ENCODE measurements around the gene CT47C1. TPM values are rescaled to one million over a fixed set of nuclear protein-coding genes. Genes with fewer than 3 reads are reported as not detected.
"Not testable (repeated sequence)": the region's sequence is repeated elsewhere in the genome, so short reads cannot be mapped to it uniquely, and the experiment has no call there.

The CT47C1 gene
- polyA plus RNA-seq (ENCODE audit: insufficient read depth in 1 of 5, insufficient read length in 5 of 5, low replicate concordance in 1 of 5), result not detected
- long read RNA-seq, donor 1, result 0 reads
- long read RNA-seq, donor 2, result 0 reads
- long read RNA-seq, donor 3, result 0 reads
- long read RNA-seq, donor 4, result 0 reads
- long read RNA-seq, donor 5, result 0 reads
- long read RNA-seq, donor 6, result 0 reads
- long read RNA-seq, donor 7, result 0 reads
- long read RNA-seq, donor 8, result 0 reads

GRCh38 chrX:119072744-119073143 is at the start of gene CT47C1:
Gene CT47C1, plus strand, starts transcription at chrX:119072993. Its CDS starts 233 bp downstream, at chrX:119073226.
- DNase-seq, result no peak

DNA sequence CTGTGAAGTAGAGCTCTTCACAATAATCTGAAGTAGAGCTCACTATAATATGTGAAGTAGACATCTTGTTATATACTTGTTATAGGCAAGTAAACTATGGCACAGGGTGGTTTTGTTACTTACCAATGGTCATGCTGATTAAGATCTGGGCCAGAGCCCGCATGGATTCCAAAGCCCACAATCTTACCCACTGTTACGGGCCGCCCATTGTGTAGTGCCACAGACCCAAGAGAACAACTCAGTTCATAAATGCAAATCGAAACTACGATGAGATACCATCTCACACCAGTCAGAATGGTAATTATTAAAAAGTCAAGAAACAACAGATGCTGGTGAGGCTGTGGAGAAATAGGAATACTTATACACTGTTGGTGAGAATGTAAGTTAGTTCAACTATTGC is 46.9 kb upstream of the CT47C1 start:
- no peak for DNase-seq

- not testable (repeated sequence) for DNase-seq
These were observed 46.4 kb upstream of the CT47C1 start for GRCh38 chrX:119026344-119026743.

GRCh38 chrX:119027960-119028732 is 44.6 kb upstream of the CT47C1 start:
- DNase-seq, result not testable (repeated sequence)

GRCh38 chrX:119028733-119029330 is 44.0 kb upstream of the CT47C1 start:
- no peak for DNase-seq

DNA sequence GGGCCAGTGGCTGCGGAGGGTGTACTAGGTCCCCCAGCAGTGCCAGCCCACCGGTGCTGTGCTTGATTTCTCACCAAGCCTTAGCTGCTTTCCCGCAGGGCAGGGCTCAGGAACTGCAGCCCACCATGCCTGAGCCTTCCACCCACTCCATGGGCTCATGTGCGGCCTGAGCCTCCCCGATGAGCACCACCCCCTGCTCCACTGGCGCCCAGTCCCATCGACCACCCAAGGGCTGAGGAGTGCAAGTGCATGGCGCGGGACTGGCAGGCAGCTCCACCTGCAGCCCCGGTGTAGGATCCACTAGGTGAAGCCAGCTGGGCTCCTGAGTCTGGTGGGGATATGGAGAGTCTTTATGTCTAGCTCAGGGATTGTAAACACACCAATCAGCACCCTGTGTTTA is 43.1 kb upstream of the CT47C1 start:
- DNase-seq, result not testable (repeated sequence)

- DNase-seq, result no peak
These were observed 41.8 kb upstream of the CT47C1 start for GRCh38 chrX:119030990-119031389.

DNA sequence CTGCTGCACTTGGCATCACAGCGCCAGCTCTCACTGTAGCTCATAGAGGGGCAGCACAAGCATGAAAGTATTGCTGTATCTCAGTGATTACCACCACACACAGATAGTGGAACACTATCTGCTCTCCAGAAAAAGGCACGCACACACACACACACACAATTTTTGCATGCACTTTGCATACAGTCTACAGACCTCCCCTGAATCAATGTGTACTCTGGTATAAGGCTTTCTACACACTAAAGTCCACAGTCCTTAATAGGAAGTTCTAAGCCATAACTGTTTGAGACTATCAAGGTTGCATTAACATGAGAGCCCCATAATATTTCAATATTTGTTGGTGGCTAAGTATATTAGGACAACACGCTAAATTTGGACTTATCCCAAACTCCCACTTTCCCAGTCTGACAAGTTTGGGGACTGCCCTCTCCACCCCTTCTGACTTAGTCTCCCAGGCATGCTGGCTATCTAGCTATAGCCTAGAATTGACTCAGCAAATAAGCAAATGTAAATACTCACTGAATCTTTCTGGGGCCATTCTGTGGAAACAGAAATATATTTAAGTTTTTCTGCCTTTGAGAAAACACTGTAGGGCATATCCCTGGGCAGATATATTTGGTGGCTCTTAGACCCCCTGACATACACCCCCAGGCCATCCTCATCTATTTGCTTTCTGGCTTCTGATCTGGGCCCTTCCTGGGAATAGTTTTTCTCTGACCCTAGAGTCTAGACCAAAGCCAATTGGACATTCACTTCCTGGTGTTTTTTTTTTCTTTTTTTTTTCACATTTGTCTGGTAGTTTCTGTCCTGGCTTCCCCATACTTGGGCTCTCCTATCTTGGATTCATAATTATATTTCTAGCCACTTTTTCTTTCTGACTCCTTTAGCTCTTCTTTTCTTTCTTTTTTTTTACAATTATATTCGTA is 36.4 kb upstream of the CT47C1 start:
- no peak for DNase-seq

DNA sequence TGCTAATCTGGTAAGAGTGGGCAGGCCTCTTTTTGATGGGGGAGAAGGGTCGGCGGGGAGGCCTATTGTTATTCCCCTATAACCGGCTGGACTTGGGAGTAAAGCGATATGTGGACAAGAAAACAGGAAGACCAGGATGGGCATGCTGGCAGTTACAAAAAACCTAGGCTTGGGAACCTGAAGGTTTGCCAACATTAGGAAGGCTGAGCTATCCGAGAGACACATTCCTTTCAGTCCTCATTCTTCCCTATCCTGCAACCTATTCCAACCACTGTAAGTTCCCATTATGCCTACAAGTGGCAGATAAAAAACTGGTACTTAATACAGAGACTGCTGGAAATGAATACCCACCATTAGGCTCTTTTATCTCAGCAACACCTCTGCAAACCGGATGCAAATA is 32.4 kb upstream of the CT47C1 start:
- DNase-seq, result no peak

DNA sequence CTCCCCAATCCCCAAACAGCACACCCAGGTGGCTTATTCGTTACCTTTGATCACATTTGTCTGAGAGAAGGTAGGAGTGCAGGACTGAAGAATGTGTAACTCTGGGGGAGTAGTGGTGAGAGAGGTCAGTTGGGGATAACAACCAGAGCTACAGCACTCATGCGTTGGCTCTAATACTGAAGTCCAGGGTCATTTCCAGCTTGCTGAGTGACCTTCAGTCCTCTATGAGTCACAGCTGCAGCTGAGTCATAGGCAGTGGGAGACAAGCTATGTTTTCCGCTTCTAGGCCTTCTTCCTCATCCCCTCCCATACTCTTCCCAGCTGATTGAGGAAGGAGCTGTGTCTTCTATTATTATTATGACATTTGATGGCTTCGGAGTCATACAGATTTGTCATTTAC is 31.6 kb upstream of the CT47C1 start:
- DNase-seq, result no peak

DNA sequence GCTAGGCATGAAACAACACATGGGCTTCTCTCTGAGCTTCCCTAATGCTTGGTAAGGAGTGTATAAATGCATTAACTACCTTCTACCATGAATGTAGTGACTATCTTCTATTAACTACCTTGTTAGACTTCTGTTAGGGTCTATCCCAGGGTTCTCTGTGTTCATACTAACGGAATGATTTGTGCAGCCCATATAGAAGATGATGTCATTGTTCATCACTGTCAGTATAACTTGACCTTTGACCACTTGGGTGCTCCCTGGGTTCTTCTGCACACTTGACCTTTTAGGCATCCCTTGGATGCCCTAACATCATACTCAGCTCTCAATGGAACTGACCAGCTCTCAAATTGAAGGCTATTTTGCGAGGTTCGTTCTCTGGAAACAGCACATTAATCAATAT is 30.8 kb upstream of the CT47C1 start:
- no peak for DNase-seq

DNA sequence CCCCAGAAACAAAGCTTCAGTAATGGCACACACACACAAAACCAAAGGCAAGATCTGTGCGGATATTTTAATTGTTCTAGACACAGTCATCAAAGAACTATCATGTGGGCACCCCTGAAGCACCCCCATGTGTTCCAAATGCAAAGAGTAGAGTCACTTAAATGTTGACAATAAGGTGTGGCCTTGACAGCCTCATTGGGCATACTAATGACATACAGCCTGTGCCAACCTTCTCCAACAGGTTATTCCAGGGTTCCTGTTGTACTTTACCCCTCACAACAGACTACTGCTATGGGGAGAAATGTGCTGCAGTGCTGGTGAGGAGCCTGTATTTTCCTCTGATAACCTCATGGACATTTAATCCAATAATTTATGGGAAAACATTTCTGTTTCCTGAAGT is 29.8 kb upstream of the CT47C1 start:
- no peak for DNase-seq

GRCh38 chrX:119045884-119046283 is 26.9 kb upstream of the CT47C1 start:
- DNase-seq, result no peak

- no peak for DNase-seq
These were observed 17.1 kb upstream of the CT47C1 start for GRCh38 chrX:119055687-119056086.

GRCh38 chrX:119062750-119063374 is 9.9 kb upstream of the CT47C1 start:
- no peak for DNase-seq

- no peak for DNase-seq
These were observed 9.4 kb upstream of the CT47C1 start for GRCh38 chrX:119063428-119063827.

DNA sequence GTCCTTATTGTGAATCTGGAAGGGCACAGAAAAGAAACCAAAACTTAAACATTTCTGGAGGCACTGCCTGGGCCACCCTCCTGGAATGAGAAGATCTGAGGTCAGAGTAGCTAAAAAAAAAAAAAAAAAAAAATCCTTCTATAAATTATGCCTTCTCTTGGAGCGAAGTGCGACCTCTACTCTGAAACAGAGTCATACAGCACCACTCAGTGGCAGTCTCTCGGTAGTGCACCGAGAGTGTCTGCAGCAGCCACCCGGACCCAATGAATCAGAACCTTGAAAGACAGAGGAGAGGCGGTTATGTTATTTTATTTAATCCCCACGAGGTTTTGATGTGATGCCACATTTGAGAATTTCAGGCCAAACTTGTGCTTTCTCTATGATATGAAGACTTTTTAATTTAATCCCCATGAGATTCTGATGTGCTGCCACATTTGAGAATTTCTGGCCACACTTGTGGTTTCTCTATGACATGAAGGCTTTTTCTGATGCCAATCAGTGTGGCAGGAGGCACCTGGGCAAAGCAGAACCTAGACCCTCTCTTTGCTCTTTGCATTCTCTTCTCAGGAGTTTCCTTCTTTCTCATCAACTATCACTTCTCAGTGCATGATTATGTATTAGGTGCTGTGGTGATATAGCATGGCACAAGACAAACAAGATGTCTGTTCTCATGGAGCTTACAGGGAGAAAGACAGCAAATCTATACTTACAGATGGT is 5.6 kb upstream of the CT47C1 start:
- peak; percentile 12 to 24 for DNase-seq

DNA sequence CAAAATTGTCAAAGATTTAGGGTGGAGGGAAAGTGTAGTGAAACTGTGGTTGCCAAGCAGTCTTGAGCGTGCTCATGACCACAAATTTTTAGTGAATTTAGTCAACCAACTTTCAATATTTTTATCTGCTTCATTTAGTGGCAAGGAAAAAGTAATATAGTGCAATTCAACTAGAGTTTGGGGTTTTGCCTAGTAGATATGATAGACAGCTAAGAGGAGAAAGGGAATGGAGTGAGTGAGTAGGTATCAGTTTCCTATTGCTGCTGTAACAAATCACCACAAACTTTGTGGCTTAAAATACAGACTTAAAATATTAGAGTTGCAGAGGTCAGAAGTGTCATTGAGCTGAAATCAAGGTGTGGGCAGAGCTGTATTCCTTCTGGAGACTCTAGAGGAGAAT is 3.7 kb upstream of the CT47C1 start:
- no peak for DNase-seq

GRCh38 chrX:119069762-119070161 is 3.0 kb upstream of the CT47C1 start:
- no peak for DNase-seq

GRCh38 chrX:119071381-119071780 is 1.4 kb upstream of the CT47C1 start:
- DNase-seq, result no peak

Measured in right lung (tissue), 10 donors.